HG03060 (cell line): ENCODE data around the gene ANKRD23.

Source experiments
- ATAC-seq: cut with Tn5 transposase; IDR thresholded peaks from one replicate; pipeline ENCODE4 v1.9.1; 2021; ENCODE audit warnings: low read depth, moderate number of reproducible peaks; ENCODE audit not compliant: unreplicated experiment

ANKRD23 gene

DNA sequence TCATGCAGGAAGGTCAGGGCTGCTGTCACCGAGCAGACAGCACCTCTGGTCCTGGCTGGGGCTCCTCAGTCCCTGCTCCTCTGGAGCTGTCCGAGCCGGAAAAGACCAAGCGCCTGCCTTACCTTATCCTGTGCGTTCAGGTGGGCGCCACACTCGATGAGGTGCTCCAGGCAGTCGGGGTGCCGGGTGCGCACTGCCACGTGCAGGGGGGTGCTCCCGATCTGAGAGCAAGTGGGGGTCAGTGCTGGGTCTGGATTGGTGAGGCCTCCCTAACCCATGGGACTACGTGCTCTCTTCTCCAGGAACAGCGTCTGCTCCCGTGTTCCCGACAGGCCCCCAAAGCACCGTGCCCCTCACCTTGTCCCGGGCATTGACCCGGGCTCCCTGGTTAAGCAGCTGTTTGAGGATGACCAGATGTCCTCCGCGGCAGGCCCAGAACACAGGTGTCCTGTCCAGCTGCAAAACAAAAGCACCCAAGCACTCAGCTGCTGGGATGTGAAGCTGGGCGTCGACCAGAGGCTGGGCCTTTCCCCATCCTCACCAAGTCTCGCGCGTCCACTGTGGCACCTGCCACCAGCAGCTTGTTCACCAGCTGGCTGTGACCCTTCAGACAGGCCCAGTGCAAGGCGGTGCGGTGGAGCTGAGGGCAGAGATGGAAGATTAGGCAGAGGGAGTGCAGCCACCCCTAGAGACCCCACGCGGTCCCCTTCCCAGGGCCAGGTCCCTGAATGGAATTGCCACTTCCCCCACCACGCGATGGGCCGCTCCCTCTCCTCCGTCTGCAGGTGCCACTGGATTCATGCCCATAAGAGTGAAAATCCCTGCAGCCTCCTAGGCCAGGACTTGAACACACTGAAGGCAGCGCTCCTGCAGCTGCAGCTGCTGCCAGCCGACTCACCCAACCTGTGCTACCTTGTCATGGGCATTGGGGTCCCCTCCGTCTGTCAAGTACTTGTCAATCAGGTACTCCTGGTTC is 3.7 kb downstream of the ANKRD23 start:
- no peak for ATAC-seq

DNA sequence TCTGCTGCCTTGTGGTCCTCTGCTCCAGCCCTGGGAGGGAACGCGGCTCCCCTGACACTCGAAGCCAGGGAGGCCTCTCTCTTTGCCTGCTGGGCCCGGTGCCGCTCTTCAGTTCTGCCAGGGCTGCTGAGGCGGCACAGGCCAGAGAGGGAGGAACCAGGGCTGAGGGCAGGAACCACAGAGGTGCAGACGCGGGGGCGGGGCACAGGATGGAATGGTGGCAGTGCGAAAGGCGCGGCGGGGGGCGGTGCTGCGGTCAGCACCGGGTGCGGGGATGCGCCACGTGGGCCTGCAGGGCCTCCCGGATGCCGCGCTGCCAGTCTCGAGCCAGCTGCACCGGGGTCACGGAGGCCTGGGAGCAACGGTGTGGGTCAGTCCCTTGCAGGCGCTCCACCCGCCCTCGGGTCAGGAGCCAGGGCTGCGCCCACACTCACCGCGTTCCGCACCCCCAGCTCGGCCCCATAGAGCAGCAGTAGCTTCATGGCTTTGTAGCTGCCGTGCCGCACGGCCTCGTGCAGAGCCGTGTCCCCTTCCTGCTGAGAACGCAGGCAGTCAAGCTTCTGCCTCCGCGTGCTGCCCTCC is 4.4 kb downstream of the ANKRD23 start:
- no peak for ATAC-seq

DNA sequence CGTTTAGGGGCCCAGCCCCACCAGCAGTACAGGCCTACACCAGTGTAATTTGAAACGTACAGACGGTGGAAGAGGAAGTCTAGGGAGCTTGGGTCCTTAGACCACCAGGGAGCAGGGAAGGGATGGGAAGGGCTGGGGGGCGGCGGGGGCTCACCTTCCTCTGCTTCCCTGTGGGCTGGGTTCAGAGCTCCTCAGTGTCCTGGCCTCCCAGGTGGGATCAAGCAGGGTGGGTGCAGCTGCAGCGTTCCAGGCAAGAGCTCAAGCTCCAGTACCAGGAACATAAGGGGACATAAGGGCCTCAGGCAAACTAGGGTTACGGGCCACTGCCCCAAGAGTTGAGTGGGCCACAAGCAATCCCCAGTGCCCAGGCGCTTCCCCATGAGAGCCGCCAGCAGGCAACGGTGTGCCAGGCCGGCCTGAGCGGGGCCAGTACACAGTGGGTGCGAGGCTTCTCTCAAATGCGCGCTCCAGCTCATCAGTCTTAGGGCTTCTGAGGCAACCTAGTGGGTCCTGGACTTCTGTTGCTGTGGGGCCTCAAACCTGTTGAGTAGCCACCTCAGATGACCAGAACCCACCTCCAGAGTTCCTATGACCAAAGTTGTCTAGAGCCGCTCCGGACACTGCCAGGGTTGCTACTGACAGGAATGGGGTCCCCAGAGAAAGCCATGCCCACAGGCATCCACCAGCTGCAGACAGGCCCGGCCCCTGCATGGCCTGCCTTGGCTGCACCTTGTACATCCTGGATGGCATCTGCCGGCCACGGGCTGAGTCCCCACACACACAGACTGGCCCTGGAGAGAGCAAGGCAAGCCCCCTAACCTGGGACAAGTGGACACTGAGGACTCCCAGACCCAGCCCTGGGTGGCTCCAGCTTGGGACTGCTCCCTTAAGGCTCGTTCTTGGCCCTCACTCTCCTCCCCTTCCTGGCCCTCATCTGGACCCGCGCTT is 5.2 kb downstream of the ANKRD23 start:
- ATAC-seq = no peak

DNA sequence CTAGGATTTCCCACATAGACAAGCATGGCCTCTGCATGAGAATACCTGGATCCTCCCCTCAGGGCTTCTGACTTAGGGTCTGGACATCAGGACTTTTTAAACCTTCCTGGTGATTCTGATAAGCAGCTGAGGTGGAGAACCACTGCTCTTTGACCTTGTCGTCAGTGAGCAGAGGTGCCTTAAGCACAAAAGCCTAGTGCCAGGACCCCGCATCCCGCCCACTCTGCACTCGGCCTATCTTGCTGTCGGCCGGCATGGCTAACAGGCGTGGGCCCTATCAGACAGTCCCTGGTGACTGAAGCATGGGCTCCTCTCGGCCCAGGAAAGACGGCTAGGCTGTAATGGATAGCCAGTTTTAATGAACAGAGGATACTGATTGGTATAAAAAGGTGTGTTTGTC is 6.2 kb downstream of the ANKRD23 start:
- no peak for ATAC-seq

DNA sequence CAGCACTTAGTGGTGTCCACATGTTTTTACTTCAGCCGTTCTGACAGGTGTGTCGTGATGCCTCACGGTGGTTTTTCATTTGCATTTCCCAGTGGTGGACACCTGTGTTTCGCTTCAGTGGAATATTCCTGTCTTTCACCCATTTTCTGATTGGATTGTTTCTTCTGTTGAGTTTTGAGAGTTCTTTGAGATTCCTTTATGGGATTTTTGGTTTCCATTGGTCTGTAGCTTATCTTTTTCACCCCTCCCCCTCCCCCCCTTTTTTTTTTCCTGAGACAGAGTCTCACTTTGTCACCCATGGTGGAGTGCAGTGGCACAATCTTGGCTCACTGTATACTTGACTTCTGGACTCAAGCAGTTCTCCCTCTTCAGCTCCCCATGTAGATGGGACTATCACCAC is 8.0 kb downstream of the ANKRD23 start:
- ATAC-seq = no peak

DNA sequence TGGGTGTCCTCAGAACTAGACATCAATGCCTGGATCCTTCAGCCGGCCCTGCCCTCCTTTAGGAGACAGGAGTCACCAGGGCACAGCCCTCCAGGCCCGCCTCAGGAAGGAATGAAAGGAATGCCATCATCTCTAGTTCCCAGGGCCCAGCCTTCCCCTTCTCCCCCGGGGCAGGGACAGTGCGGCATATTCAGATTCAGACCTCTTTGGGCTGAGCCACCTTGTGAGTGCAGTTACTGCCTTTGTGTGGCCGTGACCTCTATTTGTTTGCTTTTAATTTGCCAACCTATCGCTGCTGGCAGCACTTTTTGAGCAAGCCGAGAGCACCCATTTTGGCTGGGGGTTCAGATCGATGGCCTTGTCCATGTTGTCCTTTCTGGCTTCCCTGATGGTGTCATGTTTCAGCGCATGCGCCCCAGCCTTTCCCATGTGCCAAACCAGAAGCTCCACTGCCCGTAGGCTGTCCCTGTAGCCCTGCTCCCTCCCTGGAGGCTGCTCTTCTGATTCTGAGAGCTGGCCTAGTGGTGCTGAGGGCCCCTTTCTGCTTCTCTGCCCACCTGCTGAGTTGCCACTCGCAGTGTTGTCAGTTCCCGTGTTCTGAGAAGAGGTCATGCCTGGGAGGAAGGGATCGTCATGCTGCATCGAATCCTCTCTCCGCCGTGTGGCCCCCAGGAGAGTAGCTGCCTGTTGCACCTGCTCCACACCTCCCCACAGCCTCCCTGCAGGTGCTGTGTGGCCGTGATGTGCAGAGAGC is 10.9 kb downstream of the ANKRD23 start:
- no peak for ATAC-seq

DNA sequence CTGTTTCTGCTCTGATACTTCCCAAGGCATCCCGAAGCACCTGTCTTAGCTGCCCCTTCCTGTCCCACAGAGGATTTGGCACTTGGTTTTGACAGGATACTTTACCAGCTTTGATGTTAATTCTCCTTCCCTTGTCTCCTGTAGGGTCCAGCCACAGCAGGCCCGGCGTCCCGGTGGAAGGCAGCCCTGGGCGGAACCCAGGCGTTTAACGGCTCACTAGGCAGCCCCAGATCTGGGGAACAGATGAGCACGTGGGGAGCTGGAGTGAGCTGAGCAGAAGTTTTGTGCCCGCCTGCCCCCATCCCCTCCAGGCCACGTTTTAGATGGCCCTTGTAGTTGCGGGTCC is 11.4 kb downstream of the ANKRD23 start:
- ATAC-seq = no peak

DNA sequence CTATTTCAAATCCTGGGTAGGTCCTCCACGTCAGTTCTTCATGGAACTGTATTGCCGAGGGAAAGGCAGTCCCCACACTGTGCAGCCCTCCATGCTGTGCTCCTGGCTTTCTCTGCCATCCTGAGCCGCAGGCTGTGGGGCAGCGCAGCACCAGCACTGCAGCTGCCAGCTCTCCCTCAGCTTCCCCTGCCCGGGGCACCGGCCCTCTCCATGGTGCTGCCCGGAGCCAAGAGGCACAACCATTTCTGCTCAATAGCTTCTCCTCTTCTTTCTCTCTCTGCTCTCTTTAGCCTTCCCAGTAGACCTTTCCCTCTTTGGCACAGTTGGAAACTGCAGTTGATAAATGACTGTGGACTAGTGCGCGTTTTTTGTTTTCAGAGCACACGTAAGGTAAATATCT is 12.1 kb downstream of the ANKRD23 start:
- ATAC-seq = no peak

DNA sequence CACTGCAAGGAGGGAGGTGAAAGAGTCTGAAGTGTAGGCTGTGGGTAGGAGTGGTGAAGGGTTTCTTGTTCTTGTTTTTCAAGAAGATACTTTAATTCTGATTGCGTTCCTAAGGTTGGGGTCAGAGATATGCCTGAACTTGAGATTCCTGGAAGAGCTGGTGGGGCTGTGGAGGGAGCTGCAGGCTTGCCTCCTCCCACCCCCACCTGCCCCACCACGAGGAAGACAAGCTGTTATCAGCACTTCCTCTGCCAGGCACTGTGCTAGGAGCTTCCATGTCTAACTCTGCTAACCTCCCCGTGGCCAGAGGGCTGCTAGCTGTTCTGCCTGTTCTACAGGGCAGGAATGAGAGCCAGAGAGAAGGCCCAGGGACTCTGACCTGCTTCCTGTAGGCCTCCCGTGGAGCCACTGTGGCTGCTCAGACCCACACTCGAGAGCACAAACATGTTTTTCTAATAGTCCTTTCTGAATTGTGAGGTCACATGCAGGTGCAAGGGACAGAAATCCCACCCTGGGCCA is 13.7 kb downstream of the ANKRD23 start:
- ATAC-seq = no peak

DNA sequence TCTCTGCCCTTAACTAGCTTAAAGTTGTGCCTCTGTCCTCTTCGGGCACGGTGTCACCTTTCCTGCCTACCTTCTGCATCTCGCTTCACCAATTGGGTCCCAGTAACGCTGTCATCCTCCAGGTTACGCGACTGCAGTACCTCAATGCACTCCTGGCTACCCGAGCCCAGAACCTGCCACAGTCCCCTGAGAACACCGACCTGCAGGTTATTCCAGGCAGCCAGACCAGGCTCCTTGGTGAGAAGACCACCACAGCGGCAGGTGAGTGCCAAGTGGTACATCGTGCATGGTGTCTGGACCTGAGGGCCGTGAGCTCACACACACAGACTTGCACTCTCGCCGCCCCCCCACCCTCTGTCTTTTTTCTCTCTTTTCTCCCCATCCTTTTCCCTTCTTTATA is 14.9 kb downstream of the ANKRD23 start:
- no peak for ATAC-seq

DNA sequence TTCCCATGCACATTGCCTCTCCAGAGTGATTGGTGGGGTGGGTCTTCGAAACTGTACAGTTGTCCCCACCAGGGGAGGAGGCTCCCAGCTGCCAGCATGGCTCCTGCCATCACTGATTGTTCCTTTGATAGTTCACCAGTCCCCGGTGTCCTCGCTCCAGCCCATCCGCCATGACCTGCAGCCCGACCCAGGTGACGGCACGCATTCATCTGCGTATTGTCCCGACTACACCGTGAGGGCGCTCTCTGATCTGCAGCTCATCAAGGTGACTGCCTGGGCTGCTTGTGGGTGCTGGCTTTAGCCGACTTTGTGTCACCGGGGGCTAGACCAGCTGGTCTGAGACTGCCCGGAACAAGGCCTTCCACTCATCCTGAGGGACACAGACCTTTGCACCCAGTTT is 15.4 kb downstream of the ANKRD23 start:
- no peak for ATAC-seq

DNA sequence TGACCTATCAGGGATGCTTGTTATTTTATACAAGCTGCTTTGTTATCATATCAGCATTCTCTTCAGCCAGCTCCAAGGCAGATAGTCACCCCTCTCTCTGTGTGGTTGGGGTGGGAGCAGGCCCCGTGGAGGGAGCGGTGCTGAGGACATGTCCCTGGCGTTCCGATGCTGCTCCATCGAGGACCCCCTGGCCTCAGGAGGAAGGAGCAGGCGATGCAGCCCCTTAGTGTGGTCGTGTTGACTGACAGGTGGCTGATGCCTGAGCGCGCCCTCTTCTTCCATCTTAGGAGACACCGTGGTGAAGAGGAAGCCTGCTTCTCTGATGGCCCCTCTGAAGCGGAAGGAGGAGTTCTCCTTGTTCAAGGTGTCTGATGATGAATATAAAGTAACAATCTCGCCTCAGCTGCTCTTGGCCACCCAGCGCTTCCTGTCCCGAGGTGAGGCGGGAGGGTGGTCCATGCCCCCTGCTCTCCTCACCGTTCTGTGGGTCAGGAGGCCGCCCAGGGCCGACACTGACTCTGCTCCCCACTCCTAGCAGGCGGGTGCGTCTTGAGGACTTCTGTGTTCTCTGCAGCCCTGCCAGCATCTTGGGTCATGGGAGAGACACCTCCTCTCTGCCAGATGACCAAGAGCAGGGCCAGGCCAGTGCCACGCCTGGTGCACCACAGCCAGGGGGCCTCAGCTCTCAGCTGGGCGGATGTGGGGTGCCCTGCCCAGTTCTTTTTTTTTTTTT is 17.1 kb downstream of the ANKRD23 start:
- no peak for ATAC-seq

DNA sequence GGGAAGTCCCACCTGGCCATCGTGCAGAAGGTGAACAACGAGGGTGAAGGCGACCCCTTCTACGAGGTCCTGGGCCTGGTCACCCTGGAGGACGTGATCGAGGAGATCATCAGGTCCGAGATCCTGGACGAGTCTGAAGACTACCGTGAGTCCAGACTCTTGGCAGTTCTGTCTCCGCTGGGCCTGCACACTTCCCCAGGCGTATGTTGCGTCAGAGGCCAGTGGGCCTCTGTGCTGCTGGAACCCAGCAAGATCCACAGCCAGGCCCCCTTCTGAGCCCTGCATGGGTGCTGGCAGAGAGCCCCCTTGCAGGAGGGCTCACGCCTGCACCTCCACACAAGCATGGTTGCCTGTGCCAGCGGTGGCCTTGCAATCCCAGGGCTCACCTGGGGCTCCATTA is 18.8 kb downstream of the ANKRD23 start:
- ATAC-seq = no peak

DNA sequence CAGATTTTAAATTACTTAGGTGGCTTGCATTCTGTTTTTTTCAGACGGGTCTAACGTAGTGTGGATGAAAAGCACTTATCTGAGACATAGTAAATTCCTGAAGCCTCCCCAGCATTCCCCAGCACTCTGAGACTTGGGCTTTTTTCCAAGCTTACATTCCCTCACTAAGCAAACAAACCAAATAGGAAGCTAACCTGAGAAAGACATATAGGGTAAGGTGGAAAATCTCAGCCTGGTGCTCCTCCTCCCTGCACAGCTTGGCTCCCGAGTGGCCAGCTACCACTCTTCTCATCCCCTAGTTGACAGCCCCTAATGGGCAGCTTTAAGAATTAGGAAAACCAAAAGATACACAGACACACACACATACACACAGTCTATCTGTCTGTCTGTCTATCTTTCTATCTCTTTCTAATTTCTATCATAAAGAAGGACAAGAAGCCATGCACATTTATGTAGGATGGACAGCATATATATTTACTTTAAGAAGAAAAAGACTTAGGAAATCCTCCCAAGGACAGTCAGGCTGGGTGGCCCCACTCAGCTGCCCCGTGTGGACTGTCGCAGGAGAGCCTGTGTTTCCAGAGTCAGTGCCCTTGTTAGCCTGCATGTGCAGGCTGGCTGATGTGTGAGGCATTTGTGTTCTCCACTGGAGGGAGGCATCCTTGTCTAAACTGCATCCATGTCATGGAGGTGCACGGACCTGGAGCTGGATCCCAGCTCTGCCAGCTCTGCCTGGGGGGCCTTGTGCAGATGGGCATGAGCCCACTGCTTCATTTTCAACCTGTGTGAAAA is 19.5 kb downstream of the ANKRD23 start:
- no peak for ATAC-seq

DNA sequence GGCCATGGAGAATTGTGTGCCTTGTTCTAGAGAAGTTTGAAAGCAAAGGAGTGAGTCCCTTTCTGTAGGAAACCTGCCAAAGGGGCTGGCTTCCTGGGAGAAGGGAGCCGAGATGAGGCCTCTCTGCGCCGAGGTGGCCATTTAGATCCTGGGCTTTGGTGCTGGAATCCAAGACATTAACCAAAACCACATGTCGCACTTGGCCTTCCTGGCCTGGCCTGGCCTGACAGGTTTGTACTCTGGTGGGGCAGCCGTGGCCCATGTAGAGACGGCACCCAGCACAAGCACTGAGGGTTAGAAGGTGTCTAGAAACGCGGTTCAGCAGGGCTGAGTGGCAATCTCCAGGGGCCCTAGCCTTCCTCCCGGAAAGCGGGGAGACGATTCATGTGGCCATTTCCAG is 20.6 kb downstream of the ANKRD23 start:
- ATAC-seq = no peak

DNA sequence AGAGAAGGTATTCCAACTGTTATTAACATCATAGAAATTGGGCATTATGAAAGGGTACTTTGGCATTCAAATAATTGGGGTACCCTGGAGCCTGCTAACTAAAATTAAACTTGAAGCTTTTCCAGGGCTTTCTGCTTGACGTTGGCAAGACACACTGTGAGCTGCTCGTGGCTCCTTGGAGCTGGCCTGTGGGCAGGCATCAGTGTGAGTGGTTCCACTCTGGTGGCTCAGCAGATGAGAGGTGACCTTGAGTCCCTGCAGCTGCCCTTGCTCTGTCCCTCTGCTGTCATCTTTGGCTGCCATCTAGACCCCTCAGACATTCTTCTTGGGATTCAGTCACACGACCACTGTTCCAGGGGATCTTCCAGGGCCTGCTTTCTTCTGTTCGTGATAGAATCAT is 21.0 kb downstream of the ANKRD23 start:
- no peak for ATAC-seq

DNA sequence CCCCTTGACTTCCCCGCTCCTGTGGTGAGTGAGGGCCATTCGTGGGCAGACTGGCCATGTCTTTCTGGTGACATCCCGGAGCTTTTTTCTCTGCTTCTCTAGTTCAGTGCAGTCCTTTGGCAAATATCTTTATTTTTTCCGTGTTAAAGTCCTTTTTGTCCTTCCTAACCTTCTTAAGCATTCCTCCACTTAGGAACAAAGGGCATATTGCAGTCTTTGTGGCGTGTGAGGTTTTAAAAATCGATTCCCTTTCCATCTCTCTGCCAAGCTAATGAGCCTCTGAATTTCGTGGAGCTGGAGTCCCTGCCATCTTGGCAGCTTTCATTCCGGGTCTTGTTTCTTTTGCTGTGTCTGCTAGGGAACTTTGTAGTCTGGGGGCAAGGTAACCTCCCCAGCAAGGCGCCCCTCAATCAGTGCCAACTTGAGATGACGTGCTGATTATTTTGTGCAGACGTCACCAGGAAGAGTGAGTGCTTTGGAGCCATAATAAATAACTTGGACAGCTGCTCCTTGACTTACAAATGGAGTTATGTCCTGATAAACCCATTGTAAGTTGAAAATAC is 22.6 kb downstream of the ANKRD23 start:
- ATAC-seq = no peak

DNA sequence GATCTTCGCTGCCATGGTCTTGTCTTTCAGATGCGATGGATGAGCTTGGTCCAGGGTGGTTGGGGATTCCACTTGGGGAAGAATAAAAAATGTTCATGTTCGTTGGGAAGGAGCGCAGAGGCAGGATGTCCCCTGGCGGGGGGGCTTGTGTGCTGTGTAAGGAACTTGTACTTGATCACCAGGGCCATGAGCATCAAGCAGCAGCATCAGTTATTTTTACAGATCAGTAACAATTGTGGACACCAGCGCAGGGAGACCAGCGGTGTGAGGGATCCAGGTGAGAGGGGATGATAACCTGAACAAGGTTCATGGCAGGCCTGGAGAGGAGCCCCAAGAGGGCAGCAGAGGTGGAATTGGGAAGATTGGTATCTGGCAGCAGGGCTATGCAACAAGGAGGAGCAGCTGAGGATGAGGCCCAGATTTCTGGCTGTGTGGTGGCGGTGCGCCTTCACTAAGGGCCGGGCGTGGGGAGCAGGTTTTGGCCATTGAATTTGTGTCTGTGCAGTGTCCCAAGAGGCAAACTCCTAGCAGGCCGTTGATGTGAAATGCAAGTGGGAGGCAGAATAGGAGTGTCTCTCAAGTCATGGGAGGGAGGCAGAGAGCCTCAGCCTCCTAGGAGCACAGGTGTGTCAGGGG is 23.8 kb downstream of the ANKRD23 start:
- no peak for ATAC-seq
